SJSA1 (cell line): ENCODE data around the gene MAP1S. TPM values are rescaled to one million over a fixed set of nuclear protein-coding genes. Genes with fewer than 3 reads are reported as not detected.

Experiments
- DNase-seq, 2 experiments: peaks; one replicate each; pipeline ENCODE4 v3.0.0-alpha.2; 2015 to 2020; ENCODE audit warnings: low spot score in 2 of 2, low read depth in 1 of 2
- H3K27ac ChIP-seq: fragments of 250-450 bp; sonication (Bioruptor Pico); 2 replicates; pipeline ENCODE4 v1.5.1; 2020; ENCODE audit warnings: mild to moderate bottlenecking, moderate library complexity
- H3K27me3 ChIP-seq: fragments of 250-450 bp; sonication (Bioruptor Pico); replicated peaks from 2 replicates; pipeline ENCODE4 v1.5.1; 2020; ENCODE audit warnings: mild to moderate bottlenecking, moderate library complexity
- H3K36me3 ChIP-seq: fragments of 250-450 bp; sonication (Bioruptor Pico); 2 replicates; pipeline ENCODE4 v1.5.1; 2020; ENCODE audit warnings: mild to moderate bottlenecking
- H3K4me1 ChIP-seq: fragments of 250-450 bp; sonication (Bioruptor Pico); replicated peaks from 2 replicates; pipeline ENCODE4 v1.6.1; 2021; ENCODE audit warnings: mild to moderate bottlenecking
- H3K4me3 ChIP-seq: fragments of 250-450 bp; sonication (Bioruptor Pico); 2 replicates; pipeline ENCODE4 v1.5.1; 2020; ENCODE audit warnings: mild to moderate bottlenecking
- H3K9me3 ChIP-seq: fragments of 250-450 bp; sonication (Bioruptor Pico); replicated peaks from 2 replicates; pipeline ENCODE4 v1.5.1; 2020; ENCODE audit warnings: mild to moderate bottlenecking
- total RNA-seq: library from RNA; depleted of rRNA; stranded (reverse); fragments of >200 nt; shearing (Covaris generic); gene quantifications from 2 replicates; pipeline ENCODE4 v1.2.3, GENCODE V29; 2014

MAP1S gene
- total RNA-seq, 1 experiment from 2014 or later, result 8.1 TPM

DNA sequence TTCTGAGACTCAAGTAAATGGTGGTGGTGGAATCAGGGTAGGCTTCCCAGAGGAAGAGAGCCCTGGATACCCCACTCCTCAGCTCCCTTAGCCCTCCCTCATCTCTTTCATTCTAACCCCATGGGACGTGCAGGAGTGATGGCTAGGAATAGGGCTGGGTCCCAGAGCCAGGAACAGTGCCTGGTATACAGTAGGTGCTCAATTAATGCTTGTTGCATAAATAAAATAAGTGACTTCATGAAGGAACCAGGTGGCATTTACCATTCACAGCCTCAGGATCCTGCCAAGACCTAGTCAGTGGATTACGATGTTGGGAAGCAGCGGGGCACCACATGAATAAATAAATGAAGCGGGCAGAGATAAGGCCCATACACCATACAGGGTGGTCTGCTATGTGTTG, 35.0 kb upstream of the MAP1S start:
- H3K4me1 ChIP-seq, result peaks cover 17% of the 10 kb centered on the region
- no peak overlapping the region for H3K27ac ChIP-seq
- H3K9me3 ChIP-seq, result no peaks in the 10 kb centered on the region
- H3K27me3 ChIP-seq, result peaks cover 34% of the 10 kb centered on the region
- no peak for DNase-seq
- no peaks in the 10 kb centered on the region for H3K36me3 ChIP-seq
- no peak overlapping the region for H3K4me3 ChIP-seq

DNA sequence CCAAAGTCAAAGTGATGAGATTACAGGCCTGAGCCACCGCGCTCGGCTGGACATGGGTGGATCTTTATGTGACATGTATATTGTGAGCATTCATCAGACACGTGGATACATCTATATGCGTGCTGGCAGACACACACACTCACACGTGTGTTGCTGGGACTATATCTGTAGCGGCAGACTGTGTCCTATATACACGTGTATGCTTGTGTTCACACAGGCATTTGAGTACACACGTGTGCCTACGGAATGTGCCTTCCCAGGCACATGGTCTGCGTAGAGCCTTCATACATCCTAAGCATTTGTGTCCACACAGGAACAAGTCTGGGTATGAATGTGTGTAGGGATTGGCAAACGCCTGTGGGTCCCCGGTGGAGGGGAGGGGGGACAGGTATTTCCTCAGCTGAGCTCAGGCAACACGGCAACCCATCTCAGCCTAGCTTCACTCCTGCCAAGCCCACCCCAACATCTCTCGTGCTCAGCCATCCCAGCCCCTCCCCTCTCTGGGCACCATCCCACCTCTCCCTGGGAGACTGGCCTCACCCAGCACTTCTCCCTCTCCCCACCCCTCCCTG, 33.7 kb upstream of the MAP1S start:
- Histone ChIP-seq H3K27me3 (peaks cover 29% of the 10 kb centered on the region), H3K4me3 (no peak overlapping the region), H3K9me3 (no peaks in the 10 kb centered on the region), H3K27ac (no peak overlapping the region), H3K36me3 (no peaks in the 10 kb centered on the region), H3K4me1 (peaks cover 7% of the 10 kb centered on the region)
- no peak for DNase-seq

GRCh38 chr19:17686023-17686521, 33.2 kb upstream of the MAP1S start:
- no peak overlapping the region for H3K4me3 ChIP-seq
- H3K27me3 ChIP-seq, result peaks cover 29% of the 10 kb centered on the region
- H3K4me1 ChIP-seq, result peaks cover 7% of the 10 kb centered on the region
- no peaks in the 10 kb centered on the region for H3K36me3 ChIP-seq
- no peak overlapping the region for H3K27ac ChIP-seq
- no peaks in the 10 kb centered on the region for H3K9me3 ChIP-seq
- peak in 1 of 2 experiments; percentile 50 for DNase-seq

- Histone ChIP-seq H3K4me3 (no peak overlapping the region), H3K9me3 (no peaks in the 10 kb centered on the region), H3K27me3 (peaks cover 26% of the 10 kb centered on the region), H3K27ac (no peak overlapping the region), H3K4me1 (peaks cover 7% of the 10 kb centered on the region), H3K36me3 (no peaks in the 10 kb centered on the region)
- peak; percentile 50 to 66 for DNase-seq
Observed at GRCh38 chr19:17686592-17687024, 32.7 kb upstream of the MAP1S start.

DNA sequence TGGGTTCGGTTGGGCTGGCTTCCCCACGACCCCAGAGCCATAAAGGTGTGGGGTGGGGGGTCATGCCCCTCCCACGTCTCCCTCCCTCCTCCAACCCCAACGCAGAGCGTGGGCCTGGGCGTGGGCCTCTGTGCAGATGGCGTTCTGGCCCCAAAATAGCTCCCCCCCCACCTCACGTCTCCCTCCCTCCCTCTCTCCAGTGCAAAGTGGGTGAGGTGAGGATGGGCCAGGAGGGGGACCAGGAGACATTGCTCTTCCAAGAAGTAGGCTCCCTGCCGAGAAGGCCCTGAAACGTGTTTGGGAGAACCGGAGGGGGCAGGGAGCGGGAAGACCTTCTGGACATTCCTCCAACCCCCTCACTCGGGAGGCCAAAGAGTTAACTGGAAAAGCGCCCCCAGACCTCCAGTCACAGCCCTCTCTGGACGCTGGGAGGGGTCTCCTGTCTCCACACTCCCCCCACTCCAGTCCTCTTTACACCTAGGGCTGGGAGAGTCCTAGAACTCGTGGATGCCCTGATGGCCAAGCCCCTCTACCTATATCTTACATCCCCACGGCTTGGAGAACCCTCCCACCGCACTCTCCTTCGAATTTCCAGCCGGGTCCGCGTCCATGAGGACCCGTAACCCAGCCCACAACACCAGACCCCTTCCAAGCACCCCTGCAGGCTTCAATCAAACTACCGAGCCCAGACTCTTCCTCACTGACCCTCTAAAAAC, 32.0 kb upstream of the MAP1S start:
- no peak for DNase-seq
- peaks cover 7% of the 10 kb centered on the region for H3K4me1 ChIP-seq
- H3K9me3 ChIP-seq, result no peaks in the 10 kb centered on the region
- no peak overlapping the region for H3K4me3 ChIP-seq
- no peaks in the 10 kb centered on the region for H3K36me3 ChIP-seq
- H3K27me3 ChIP-seq, result peaks cover 26% of the 10 kb centered on the region
- H3K27ac ChIP-seq, result no peak overlapping the region

- Histone ChIP-seq H3K4me1 (peaks cover 7% of the 10 kb centered on the region), H3K27ac (no peak within 1 kb of the TSS), H3K4me3 (no peak within 1 kb of the TSS), H3K27me3 (peaks cover 26% of the 10 kb centered on the region), H3K36me3 (no peaks in the 10 kb centered on the region), H3K9me3 (no peaks in the 10 kb centered on the region)
- no peak for DNase-seq
Observed at GRCh38 chr19:17687857-17688784, 31.2 kb upstream of the MAP1S start, which contains the start of gene UNC13A. TSS of gene UNC13A (minus strand) at chr19:17688354. CDS start at chr19:17688199, 155 bp downstream.

- Histone ChIP-seq H3K4me1 (peaks cover 7% of the 10 kb centered on the region), H3K27me3 (peaks cover 29% of the 10 kb centered on the region), H3K36me3 (no peaks in the 10 kb centered on the region), H3K4me3 (no peak overlapping the region), H3K27ac (no peak overlapping the region), H3K9me3 (no peaks in the 10 kb centered on the region)
- DNase-seq, result no peak
Observed at GRCh38 chr19:17688853-17689595, 30.3 kb upstream of the MAP1S start.

GRCh38 chr19:17692566-17692965, 26.7 kb upstream of the MAP1S start:
- Histone ChIP-seq H3K4me3 (no peak overlapping the region), H3K27ac (no peak overlapping the region), H3K4me1 (no peaks in the 10 kb centered on the region), H3K36me3 (no peaks in the 10 kb centered on the region), H3K27me3 (peaks cover 34% of the 10 kb centered on the region), H3K9me3 (no peaks in the 10 kb centered on the region)
- DNase-seq, result no peak

- Histone ChIP-seq H3K4me1 (no peaks in the 10 kb centered on the region), H3K36me3 (no peaks in the 10 kb centered on the region), H3K9me3 (no peaks in the 10 kb centered on the region), H3K27me3 (peaks cover 30% of the 10 kb centered on the region), H3K4me3 (no peak overlapping the region), H3K27ac (no peak overlapping the region)
- no peak for DNase-seq
Observed at GRCh38 chr19:17695198-17695597, 24.1 kb upstream of the MAP1S start.

- no peaks in the 10 kb centered on the region for H3K36me3 ChIP-seq
- H3K4me1 ChIP-seq, result no peaks in the 10 kb centered on the region
- H3K27ac ChIP-seq, result no peak overlapping the region
- H3K27me3 ChIP-seq, result peaks cover 16% of the 10 kb centered on the region
- DNase-seq, result no peak
- no peaks in the 10 kb centered on the region for H3K9me3 ChIP-seq
- no peak overlapping the region for H3K4me3 ChIP-seq
Observed at GRCh38 chr19:17703824-17704463, 15.3 kb upstream of the MAP1S start.

DNA sequence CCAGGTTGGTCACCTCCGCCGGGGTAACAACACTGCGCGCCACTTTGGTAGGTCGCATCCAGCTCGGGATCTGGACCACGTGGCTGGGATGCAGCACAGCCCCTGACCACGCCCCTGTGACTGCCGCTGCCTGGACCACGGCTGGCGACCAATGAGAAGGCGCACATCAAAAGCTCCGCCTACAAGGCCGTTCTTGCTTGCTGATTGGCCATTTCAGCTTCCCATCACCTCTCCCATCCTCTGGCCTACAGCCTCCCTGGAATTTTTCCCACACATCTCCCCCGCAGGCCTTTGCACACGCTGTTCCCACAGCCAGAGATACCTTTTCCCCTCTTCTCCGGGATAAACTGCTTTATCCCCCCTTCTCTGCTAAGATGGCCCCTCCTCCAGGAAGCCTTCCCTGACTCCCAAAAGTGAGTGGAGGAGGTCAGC, 12.5 kb upstream of the MAP1S start:
- no peak for DNase-seq
- Histone ChIP-seq H3K4me3 (no peak overlapping the region), H3K4me1 (no peaks in the 10 kb centered on the region), H3K27ac (no peak overlapping the region), H3K27me3 (peaks cover 5% of the 10 kb centered on the region; the same call in 1 of the 2 replicates), H3K9me3 (no peaks in the 10 kb centered on the region), H3K36me3 (no peaks in the 10 kb centered on the region)

GRCh38 chr19:17711851-17712250, 7.4 kb upstream of the MAP1S start:
- no peak overlapping the region for H3K4me3 ChIP-seq
- no peaks in the 10 kb centered on the region for H3K9me3 ChIP-seq
- no peaks in the 10 kb centered on the region for H3K27me3 ChIP-seq
- no peaks in the 10 kb centered on the region for H3K4me1 ChIP-seq
- DNase-seq, result no peak
- no peak overlapping the region for H3K27ac ChIP-seq
- no peaks in the 10 kb centered on the region for H3K36me3 ChIP-seq
